T-cell (primary cell): ENCODE measurements around the gene IFNA5. TPM values are rescaled to one million over a fixed set of nuclear protein-coding genes. Genes with fewer than 3 reads are reported as not detected.

Source experiments
- ATAC-seq, 4 experiments: fragments of 200-7000 bp in 3 of 4; fragments of 150-1000 bp in 1 of 4; cut with Tn5 transposase; replicated peaks in 1 of 4; 1 replicate in 3 of 4; 2 replicates in 1 of 4; pipeline ENCODE4 v1.10.0; 2021; ENCODE audit warnings: moderate library complexity in 3 of 4, mild to moderate bottlenecking in 2 of 4, moderate number of reproducible peaks in 1 of 4
- CTCF ChIA-PET, 2 donors: fragments of 300-600 bp; sonication (Branson Sonifier 250); formaldehyde crosslinking; loops; one replicate each; lab custom pipeline; 2022; ENCODE audit warnings: antibody characterized with exemption in 2 of 2; lab: Charles Lee
- POLR2A ChIA-PET, 2 donors: fragments of 300-600 bp; sonication (Branson Sonifier 250); formaldehyde crosslinking; loops; one replicate each; lab custom pipeline; 2022; ENCODE audit warnings: antibody characterized with exemption in 2 of 2; lab: Charles Lee
- DNase-seq, 35 experiments: peaks; one replicate each; pipeline versions ENCODE4 v3.0.0 to v3.0.0-alpha.2; 2013 to 2023
- H3K27ac ChIP-seq: one replicate; pipeline ENCODE4 v1.5.1; 2013; ENCODE audit warnings: low read length
- H3K27me3 ChIP-seq, 2 experiments: replicated peaks in 1 of 2; 1 replicate in 1 of 2; 2 replicates in 1 of 2; pipeline versions ENCODE4 v1.6.1 to v1.7.0; 2013; ENCODE audit warnings: low read length in 1 of 2, mixed read lengths in 1 of 2; ENCODE audit not compliant: control insufficient read depth in 2 of 2, insufficient read depth in 2 of 2; ENCODE audit errors: extremely low read depth in 1 of 2
- H3K36me3 ChIP-seq, 2 donors: 1 replicate in 1 of 2; 2 replicates in 1 of 2; pipeline versions ENCODE4 v1.6.1 to v1.7.0; 2013; ENCODE audit warnings: low read length in 1 of 2; ENCODE audit not compliant: control insufficient read depth in 2 of 2, insufficient read depth in 1 of 2; ENCODE audit errors: extremely low read depth in 1 of 2
- H3K4me1 ChIP-seq, 2 experiments: 1 replicate in 1 of 2; 2 replicates in 1 of 2; pipeline versions ENCODE4 v1.6.1 to v1.7.0; 2013; ENCODE audit warnings: low read length in 2 of 2, mixed read lengths in 1 of 2; ENCODE audit not compliant: insufficient read depth in 2 of 2, control insufficient read depth in 1 of 2; ENCODE audit errors: extremely low read depth in 1 of 2
- H3K4me3 ChIP-seq, 2 donors: 1 replicate in 1 of 2; 2 replicates in 1 of 2; pipeline versions ENCODE4 v1.5.1 to v1.7.0; 2013; ENCODE audit warnings: mild to moderate bottlenecking in 2 of 2, low read length in 1 of 2, moderate library complexity in 1 of 2; ENCODE audit not compliant: control insufficient read depth in 1 of 2; ENCODE audit errors: extremely low read depth in 1 of 2
- H3K9me3 ChIP-seq: 2 replicates; pipeline ENCODE4 v1.7.0; 2013
- H3K27ac Mint-ChIP-seq, 2 donors: one replicate each; pipeline ENCODE4 v1.8.0; 2020 to 2021; ENCODE audit warnings: mild to moderate bottlenecking in 2 of 2, mixed read lengths in 2 of 2
- H3K27me3 Mint-ChIP-seq, 2 donors: one replicate each; pipeline ENCODE4 v1.8.0; 2021 to 2022; ENCODE audit warnings: mixed read lengths in 2 of 2
- H3K36me3 Mint-ChIP-seq: one replicate; pipeline ENCODE4 v1.8.0; 2021; ENCODE audit warnings: mixed read lengths
- H3K4me1 Mint-ChIP-seq, 3 donors: one replicate each; pipeline ENCODE4 v1.8.0; 2020 to 2022; ENCODE audit warnings: mixed read lengths in 3 of 3, mild to moderate bottlenecking in 1 of 3
- H3K4me3 Mint-ChIP-seq, 3 donors: one replicate each; pipeline ENCODE4 v1.8.0; 2020 to 2022; ENCODE audit warnings: mild to moderate bottlenecking in 3 of 3, mixed read lengths in 3 of 3, moderate library complexity in 3 of 3
- H3K9me3 Mint-ChIP-seq, 3 donors: one replicate each; pipeline ENCODE4 v1.8.0; 2020 to 2022; ENCODE audit warnings: mixed read lengths in 3 of 3
- WGBS: methylation state at CpG from one replicate; pipeline ENCODE4 v1.1.5; 2013; ENCODE audit warnings: missing lambda C conversion rate; ENCODE audit not compliant: insufficient coverage; 5-methylcytosine and 5-hydroxymethylcytosine counted together
- total RNA-seq, 35 experiments: library from RNA in 6 of 35; stranded (reverse) in 6 of 35; fragments of 120-200 nt in 1 of 35; gene quantifications; one replicate each; pipeline versions ENCODE4 v1.2.1 to v1.2.4 and lab custom pipeline; 2013 to 2026

The IFNA5 gene
- total RNA-seq, 5 donors from 2014 or later (not counting 1 experiment from before 2014, with no cell fraction given) = 0.29 TPM; not detected in 4

DNA sequence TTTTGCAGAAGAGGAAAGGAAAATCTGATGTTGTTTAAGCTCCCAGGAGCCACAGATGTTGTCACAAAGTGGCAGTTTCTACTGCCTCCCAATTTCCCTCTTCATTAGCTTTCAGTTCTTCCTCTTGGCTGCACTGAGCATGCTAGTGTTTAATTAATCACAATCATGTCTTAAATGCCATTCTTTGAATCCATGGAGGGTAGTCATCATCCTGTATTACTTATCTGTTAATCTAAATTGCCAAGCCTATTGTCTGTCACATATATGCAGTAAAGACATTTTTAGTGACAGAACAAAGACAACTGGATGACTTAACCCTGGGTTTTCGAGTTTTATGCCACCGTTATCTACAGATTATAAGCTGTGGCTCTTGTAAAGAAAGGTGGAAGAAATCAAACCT lies 15.4 kb upstream of the IFNA5 start:
- ChIA-PET POLR2A (no interaction called here), CTCF (interaction anchor here (0.6 to 1.0 kb wide), 3 partner anchors 39 to 115 kb away, joined by 3 to 6 read pairs (median 3); no protein-coding TSS in a partner anchor)
- peaks cover 21% of the 10 kb centered on the region for H3K36me3 Mint-ChIP-seq
- H3K27me3 Mint-ChIP-seq = no peaks in the 10 kb centered on the region
- DNase-seq (no peak), ATAC-seq (no peak)
- peaks cover 0 to 14% (median 4%) of the 10 kb centered on the region in 3 donors for H3K4me1 Mint-ChIP-seq
- Histone ChIP-seq H3K36me3 (peaks cover 0 to 30% of the 10 kb centered on the region in 2 donors), H3K9me3 (no peaks in the 10 kb centered on the region), H3K4me1 (no peaks in the 10 kb centered on the region), H3K4me3 (no peak overlapping the region), H3K27me3 (no peaks in the 10 kb centered on the region), H3K27ac (no peak overlapping the region)
- H3K27ac Mint-ChIP-seq = peak overlapping the region in 1 of 2 donors; percentile 47
- WGBS = no CpG with 5 or more reads among the region's 2 CpGs
- H3K9me3 Mint-ChIP-seq = no peaks in the 10 kb centered on the region
- no peak overlapping the region for H3K4me3 Mint-ChIP-seq

- Histone ChIP-seq H3K9me3 (no peaks in the 10 kb centered on the region), H3K4me3 (no peak overlapping the region), H3K27me3 (no peaks in the 10 kb centered on the region), H3K27ac (no peak overlapping the region), H3K36me3 (peaks cover 0 to 18% of the 10 kb centered on the region in 2 donors), H3K4me1 (no peaks in the 10 kb centered on the region)
- H3K4me1 Mint-ChIP-seq = peaks cover 0 to 5% (median 2%) of the 10 kb centered on the region in 3 donors
- no peak overlapping the region for H3K4me3 Mint-ChIP-seq
- peak; percentile 64 to 75 (median 68) for ATAC-seq
- POLR2A ChIA-PET = interaction anchor here (0.6 to 0.7 kb wide), 3 partner anchors 17 to 1882 kb away, joined by 9 to 10 read pairs (median 10); no protein-coding TSS in a partner anchor
- no peaks in the 10 kb centered on the region for H3K27me3 Mint-ChIP-seq
- peak overlapping the region in 1 of 2 donors; percentile 29 for H3K27ac Mint-ChIP-seq
- peaks cover 8% of the 10 kb centered on the region for H3K36me3 Mint-ChIP-seq
- peak in 23 of 35 experiments; percentile 4 to 63 (median 16) for DNase-seq
- no peaks in the 10 kb centered on the region for H3K9me3 Mint-ChIP-seq
- CTCF ChIA-PET = interaction anchor here (0.6 to 1.9 kb wide), 18 partner anchors 11 to 469 kb away, joined by 3 to 11 read pairs (median 4); no protein-coding TSS in a partner anchor
- no CpG with 5 or more reads among the region's 7 CpGs for WGBS
These were observed 13.1 kb upstream of the IFNA5 start for GRCh38 chr9:21317956-21318923.

GRCh38 chr9:21316860-21317259 lies 11.7 kb upstream of the IFNA5 start:
- H3K36me3 ChIP-seq = peaks cover 0 to 8% of the 10 kb centered on the region in 2 donors
- WGBS = 25% methylated on average over 3 of the region's 3 CpGs
- ChIA-PET POLR2A (no interaction called here), CTCF (interaction anchor here (0.6 to 1.2 kb wide), 2 partner anchors 9 to 80 kb away, joined by 4 to 6 read pairs; no protein-coding TSS in a partner anchor)
- Mint-ChIP-seq H3K4me3 (no peak overlapping the region), H3K9me3 (no peaks in the 10 kb centered on the region), H3K4me1 (peaks cover 0 to 5% (median 2%) of the 10 kb centered on the region in 3 donors), H3K27ac (no peak overlapping the region), H3K27me3 (no peaks in the 10 kb centered on the region), H3K36me3 (no peaks in the 10 kb centered on the region)
- DNase-seq = no peak
- H3K27me3 ChIP-seq = no peaks in the 10 kb centered on the region
- H3K4me1 ChIP-seq = no peaks in the 10 kb centered on the region
- H3K9me3 ChIP-seq = no peaks in the 10 kb centered on the region
- H3K27ac ChIP-seq = no peak overlapping the region
- no peak for ATAC-seq
- H3K4me3 ChIP-seq = no peak overlapping the region

DNA sequence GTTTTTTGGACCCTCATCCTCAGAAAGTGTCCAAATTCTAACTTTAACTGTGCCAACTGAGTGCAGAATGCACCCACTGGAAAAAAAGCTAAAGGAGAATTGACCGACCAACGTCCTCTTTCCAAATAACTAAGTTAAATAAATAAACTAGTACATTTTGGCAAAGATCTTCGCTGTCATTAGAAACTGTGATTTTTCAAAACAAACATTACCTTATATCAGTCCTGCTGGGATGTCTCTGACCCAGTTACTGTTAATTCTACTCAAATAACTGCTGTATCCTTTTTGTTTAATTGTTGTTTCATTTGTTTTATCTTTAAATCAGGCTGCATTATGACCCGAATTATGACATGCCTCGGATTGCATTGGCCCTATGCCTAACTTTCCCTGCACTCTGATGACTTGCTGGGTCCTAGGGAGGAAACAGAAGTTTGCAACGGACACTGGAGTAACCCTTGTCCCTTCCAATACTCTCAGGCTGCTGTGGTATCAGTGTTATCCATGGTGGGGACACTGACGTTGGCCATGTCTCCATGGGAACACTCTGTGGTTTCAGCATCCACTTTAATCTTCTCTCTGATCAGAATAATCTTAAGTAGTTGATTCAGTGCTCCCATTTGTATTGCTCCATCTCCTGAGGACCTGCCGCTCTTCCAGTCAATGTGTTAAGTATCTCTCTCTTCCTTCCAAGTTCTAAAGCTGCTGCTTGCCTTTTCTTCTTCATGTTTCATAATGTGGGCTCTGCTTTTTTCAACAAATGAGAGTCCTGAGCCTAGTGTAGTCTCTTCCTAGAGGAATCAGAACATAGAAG lies 11.1 kb upstream of the IFNA5 start:
- Histone ChIP-seq H3K27me3 (no peaks in the 10 kb centered on the region), H3K4me1 (no peaks in the 10 kb centered on the region), H3K4me3 (no peak overlapping the region), H3K36me3 (peaks cover 0 to 3% of the 10 kb centered on the region in 2 donors), H3K9me3 (no peaks in the 10 kb centered on the region), H3K27ac (no peak overlapping the region)
- Mint-ChIP-seq H3K4me1 (peaks cover 0 to 5% (median 2%) of the 10 kb centered on the region in 3 donors), H3K4me3 (no peak overlapping the region), H3K9me3 (no peaks in the 10 kb centered on the region), H3K36me3 (no peaks in the 10 kb centered on the region), H3K27me3 (peaks cover 0 to 3% of the 10 kb centered on the region in 2 donors), H3K27ac (no peak overlapping the region)
- 54% methylated on average over 4 of the region's 8 CpGs for WGBS
- ChIA-PET CTCF (interaction anchor here (0.6 to 1.2 kb wide), 4 partner anchors 10 to 140 kb away, joined by 3 to 6 read pairs (median 4); no protein-coding TSS in a partner anchor), POLR2A (interaction anchor here in 1 of 2 donors (1.0 kb wide), 1 partner anchor 52 kb away, joined by 3 read pairs; no protein-coding TSS in a partner anchor)
- DNase-seq (no peak), ATAC-seq (no peak)

- H3K4me1 Mint-ChIP-seq = peaks cover 0 to 5% (median 2%) of the 10 kb centered on the region in 3 donors
- CTCF ChIA-PET = interaction anchor here in 1 of 2 donors (0.6 to 1.5 kb wide), 2 partner anchors 12 to 90 kb away, joined by 3 to 7 read pairs; no protein-coding TSS in a partner anchor
- H3K4me3 Mint-ChIP-seq = no peak overlapping the region
- ATAC-seq (no peak), DNase-seq (no peak)
- H3K36me3 Mint-ChIP-seq = no peaks in the 10 kb centered on the region
- Histone ChIP-seq H3K9me3 (no peaks in the 10 kb centered on the region), H3K4me1 (no peaks in the 10 kb centered on the region), H3K4me3 (no peak overlapping the region), H3K36me3 (no peaks in the 10 kb centered on the region), H3K27ac (no peak overlapping the region), H3K27me3 (no peaks in the 10 kb centered on the region)
- no CpG with 5 or more reads among the region's 2 CpGs for WGBS
- H3K27me3 Mint-ChIP-seq = peaks cover 6 to 7% of the 10 kb centered on the region in 2 donors
- no peak overlapping the region for H3K27ac Mint-ChIP-seq
- no peaks in the 10 kb centered on the region for H3K9me3 Mint-ChIP-seq
- POLR2A ChIA-PET = no interaction called here
These were observed 9.0 kb upstream of the IFNA5 start for GRCh38 chr9:21314152-21314551.
